GM06990 (cell line): ENCODE results near the gene IL10RB.
"Not testable (repeated sequence)": the region's sequence is repeated elsewhere in the genome, so short reads cannot be mapped to it uniquely, and the experiment has no call there.

Source experiments
- DNase-seq: peaks from one replicate; pipeline ENCODE4 v3.0.0-alpha.2; 2011; ENCODE audit not compliant: insufficient read length; ENCODE audit errors: extremely low read depth
- H3K27me3 ChIP-seq: replicated peaks from 2 replicates; pipeline ENCODE4 v1.6.0; 2011; ENCODE audit warnings: low read length; ENCODE audit not compliant: control insufficient read depth, insufficient read depth
- H3K36me3 ChIP-seq: 2 replicates; pipeline ENCODE4 v1.5.1; 2011; ENCODE audit warnings: low read length; ENCODE audit not compliant: control insufficient read depth, insufficient read depth
- H3K4me3 ChIP-seq: replicated peaks from 2 replicates; pipeline ENCODE4 v1.5.1; 2011; ENCODE audit warnings: low read depth, mild to moderate bottlenecking, control low read depth, low read length
- TF ChIP-seq, protein P1 (sequence below): IDR thresholded peaks from 2 replicates; pipeline ENCODE4 v1.5.1; 2011; ENCODE audit warnings: low read length, control low read depth, mild to moderate bottlenecking, inconsistent platforms; ENCODE audit not compliant: insufficient read depth, poor library complexity, severe bottlenecking

IL10RB gene

DNA sequence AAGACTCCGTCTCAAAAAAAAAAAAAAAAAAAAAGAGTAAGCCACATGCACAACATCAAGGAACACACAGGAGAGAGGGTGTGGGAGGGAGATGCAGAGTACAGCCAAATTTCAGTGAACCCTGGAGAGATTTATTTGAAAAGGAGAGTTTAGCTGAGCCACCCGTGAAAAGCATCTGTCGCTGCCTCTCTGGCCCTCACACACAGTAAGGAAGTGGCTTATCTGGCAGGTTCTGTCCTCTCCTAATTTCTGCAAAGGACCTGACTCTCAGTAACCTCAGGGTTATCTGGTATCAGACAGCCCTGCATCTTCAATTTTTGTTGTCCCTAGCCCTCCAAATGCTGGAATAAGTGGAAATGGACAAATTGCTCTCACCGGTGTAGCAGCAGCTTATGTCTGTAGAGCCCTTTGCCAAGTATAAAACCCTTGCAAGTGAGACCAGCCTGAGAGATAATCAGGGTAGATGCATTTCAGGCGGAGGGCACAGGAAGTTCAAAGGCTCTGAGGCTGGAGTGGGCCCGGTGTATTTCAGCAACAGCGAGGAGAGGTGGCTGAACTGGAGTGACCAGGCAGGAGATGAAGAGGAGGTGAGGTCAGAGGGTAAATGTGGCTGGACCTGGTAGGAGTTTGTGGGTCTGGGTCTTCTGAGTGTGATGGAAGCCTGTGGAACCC lies 16.7 kb upstream of the IL10RB start:
- Histone ChIP-seq H3K36me3 (peaks cover 41% of the 10 kb centered on the region), H3K27me3 (no peaks in the 10 kb centered on the region), H3K4me3 (no peak overlapping the region)
- TF ChIP-seq, protein P1, sequence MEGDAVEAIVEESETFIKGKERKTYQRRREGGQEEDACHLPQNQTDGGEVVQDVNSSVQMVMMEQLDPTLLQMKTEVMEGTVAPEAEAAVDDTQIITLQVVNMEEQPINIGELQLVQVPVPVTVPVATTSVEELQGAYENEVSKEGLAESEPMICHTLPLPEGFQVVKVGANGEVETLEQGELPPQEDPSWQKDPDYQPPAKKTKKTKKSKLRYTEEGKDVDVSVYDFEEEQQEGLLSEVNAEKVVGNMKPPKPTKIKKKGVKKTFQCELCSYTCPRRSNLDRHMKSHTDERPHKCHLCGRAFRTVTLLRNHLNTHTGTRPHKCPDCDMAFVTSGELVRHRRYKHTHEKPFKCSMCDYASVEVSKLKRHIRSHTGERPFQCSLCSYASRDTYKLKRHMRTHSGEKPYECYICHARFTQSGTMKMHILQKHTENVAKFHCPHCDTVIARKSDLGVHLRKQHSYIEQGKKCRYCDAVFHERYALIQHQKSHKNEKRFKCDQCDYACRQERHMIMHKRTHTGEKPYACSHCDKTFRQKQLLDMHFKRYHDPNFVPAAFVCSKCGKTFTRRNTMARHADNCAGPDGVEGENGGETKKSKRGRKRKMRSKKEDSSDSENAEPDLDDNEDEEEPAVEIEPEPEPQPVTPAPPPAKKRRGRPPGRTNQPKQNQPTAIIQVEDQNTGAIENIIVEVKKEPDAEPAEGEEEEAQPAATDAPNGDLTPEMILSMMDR, result no peak
- no peak for DNase-seq

DNA sequence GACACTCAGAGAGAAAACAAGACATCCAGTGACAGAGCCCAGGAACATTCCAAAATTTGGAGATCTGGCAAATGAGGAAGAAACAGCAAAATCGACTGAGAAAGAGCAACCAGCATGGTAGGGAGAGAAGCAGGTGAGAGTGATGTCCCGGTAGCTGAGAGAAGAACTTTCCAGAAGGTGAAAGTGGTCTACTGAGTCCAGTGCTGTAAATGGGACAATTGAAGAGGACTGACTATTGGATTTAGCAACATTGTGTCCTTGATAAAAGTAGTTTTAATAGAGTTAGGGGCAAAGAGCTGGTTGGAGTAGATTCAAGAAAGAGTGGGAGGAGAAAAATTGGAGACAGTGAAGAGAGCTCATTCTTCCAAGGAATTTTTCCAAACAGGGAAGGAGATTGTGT lies 15.0 kb upstream of the IL10RB start:
- Histone ChIP-seq H3K4me3 (no peak overlapping the region), H3K27me3 (no peaks in the 10 kb centered on the region), H3K36me3 (peaks cover 37% of the 10 kb centered on the region)
- TF ChIP-seq, protein P1, result no peak
- no peak for DNase-seq

DNA sequence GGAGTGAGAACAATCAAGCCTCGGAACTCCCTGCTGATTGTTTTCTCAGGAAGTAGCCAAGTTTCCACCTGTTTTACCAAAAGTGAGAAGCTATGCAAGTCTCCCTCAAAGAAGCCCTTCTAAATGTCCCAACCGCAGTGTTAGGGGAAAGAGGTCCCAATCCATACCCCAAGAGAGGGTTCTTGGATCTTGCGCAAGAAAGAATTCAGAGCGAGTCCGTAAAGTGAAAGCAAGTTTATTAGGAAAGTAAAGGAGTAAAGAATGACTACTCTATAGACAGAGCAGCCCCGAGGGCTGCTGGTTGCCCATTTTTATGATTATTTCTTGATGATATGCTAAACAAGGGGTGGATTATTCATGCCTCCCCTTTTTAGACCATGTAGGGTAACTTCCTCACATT lies 12.8 kb upstream of the IL10RB start:
- not testable (repeated sequence) for H3K27me3 ChIP-seq, DNase-seq, H3K4me3 ChIP-seq
- H3K36me3 ChIP-seq, result peaks cover 40% of the 10 kb centered on the region

DNA sequence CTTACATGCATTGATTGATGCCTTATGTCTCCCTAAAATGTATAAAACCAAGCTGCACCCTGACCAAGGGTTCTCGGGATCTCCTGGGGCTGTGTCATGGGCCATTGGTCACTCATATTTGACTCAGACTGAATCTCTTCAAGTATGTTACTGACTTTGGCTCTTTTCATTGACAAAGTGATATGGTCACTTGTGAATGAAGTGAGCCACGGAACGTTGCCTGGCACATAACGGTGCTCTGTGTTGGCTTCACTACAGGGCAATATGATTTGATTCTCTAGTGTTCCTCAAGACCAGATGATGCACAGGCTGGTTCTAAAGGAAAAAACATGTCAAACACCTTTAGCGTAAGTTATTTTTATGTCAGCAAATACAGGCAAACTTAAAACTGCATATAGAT lies 11.4 kb upstream of the IL10RB start:
- TF ChIP-seq, protein P1, result no peak
- no peak for DNase-seq
- Histone ChIP-seq H3K36me3 (peaks cover 35% of the 10 kb centered on the region), H3K4me3 (no peak overlapping the region), H3K27me3 (no peaks in the 10 kb centered on the region)

DNA sequence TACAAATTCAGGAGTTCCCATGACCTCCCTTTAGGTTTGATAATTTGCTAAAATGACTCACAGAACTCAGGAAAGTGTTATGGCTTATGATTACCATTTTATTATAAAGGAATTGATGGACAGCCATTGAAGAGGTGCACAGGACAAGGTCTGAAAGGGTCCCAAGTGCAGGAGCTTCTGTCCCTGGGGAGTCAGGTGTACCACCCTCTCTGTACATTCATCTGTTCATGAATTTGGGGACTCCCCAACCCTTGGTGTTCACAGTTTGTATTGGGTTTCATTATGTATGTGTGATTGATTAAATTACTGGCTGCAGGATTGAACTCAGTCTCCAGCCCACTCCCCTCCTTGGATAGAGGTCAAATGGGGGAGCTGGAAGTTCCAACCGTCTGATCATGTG lies 10.8 kb upstream of the IL10RB start:
- no peak for DNase-seq
- H3K4me3 ChIP-seq, result no peak overlapping the region
- peaks cover 36% of the 10 kb centered on the region for H3K36me3 ChIP-seq
- TF ChIP-seq, protein P1, result no peak
- no peaks in the 10 kb centered on the region for H3K27me3 ChIP-seq

DNA sequence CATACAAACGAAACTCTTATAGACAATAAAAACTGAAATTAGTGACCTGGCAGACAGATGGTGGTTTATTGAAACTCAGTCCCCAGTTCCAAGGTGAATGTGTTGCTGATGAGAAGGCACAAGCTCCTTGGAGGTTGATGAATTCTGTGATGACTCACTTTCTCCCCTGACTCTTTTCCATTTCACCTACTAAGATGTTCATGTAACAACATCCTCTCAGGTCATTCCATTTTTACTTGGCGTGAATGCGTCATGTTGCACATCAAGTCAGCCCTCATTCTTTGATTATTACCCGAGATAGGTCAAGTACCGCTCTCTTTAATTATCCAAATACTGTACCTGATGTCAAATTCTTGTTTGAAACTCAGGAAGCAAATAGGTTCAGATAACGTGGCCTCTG lies 10.1 kb upstream of the IL10RB start:
- no peak overlapping the region for H3K4me3 ChIP-seq
- no peaks in the 10 kb centered on the region for H3K27me3 ChIP-seq
- DNase-seq, result no peak
- TF ChIP-seq, protein P1, result no peak
- H3K36me3 ChIP-seq, result peaks cover 31% of the 10 kb centered on the region
